Measurements from ENCODE around the gene C1orf105.
"Not testable (repeated sequence)": the region's sequence is repeated elsewhere in the genome, so short reads cannot be mapped to it uniquely, and the experiment has no call there.

Gene C1orf105

DNA sequence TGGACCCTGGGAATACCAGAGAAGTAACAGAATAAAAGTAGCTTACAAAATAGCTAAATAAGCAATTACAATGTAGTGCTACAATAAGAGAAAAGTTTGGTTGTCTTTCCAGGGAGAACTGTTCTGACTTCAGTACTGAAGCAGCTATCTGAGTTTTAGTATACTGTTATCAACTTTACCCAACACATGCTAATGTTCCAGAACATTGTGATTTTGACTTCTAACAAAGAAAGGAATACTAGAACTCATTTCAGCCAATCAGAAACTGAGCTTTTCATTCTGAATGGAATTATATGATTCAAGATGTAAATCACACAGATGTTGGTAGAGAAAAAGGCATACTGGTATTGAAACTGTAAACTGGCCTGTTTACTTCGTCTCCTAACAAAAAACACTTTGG, at the start of gene C1orf105:
Gene C1orf105 (plus strand): TSS at position 301 of the 400 bp plus-strand sequence. CDS start 201 bp downstream, outside the sequence.
- DNase-seq (ENCODE audit: low spot score), result no peak

GRCh38 chr1:172371646-172372045, 48.8 kb upstream of the C1orf105 start:
- DNase-seq (ENCODE audit: low spot score), result not testable (repeated sequence)

DNA sequence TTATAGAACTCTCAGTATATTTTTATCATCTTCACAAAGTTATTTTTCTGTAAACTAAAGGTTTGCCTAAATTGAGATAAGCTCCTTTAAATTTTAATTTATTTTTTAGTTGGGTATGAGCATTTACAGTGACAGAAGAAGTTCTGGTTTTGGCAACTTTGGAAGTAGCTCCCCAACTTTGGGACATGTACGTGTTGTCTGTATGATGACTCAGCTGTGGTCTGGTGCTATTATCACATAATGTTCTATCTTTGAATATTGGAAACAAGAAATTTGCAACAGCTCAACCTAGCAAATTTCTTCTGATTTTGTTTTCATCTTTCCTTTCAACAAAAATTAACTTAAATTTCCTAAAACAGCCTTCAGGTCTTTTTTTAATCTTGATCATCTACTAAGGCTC, 46.6 kb upstream of the C1orf105 start:
- DNase-seq (ENCODE audit: low spot score), result no peak

DNA sequence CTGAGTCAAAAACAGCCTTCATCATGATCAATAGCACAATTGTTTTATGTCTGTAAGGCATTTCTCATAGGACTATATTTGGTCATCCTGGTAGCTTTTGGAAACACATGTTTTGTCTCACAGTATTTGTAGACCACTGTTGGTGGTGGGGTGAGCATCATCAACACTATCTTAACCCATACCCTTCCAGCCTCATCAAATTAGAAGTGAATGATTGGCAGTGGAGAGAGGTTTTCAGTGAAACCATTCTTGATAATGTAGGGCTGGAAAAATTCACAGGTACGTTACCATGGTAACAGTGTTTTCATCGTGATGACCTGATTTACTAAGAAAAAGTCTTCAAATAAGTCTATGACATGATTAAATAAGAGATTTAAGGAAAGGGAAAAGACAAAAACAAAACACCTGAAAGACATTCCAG, 45.3 kb upstream of the C1orf105 start:
- DNase-seq (ENCODE audit: low spot score), result no peak

- DNase-seq (ENCODE audit: low spot score), result no peak
These were observed 44.1 kb upstream of the C1orf105 start for GRCh38 chr1:172376431-172376830.

DNA sequence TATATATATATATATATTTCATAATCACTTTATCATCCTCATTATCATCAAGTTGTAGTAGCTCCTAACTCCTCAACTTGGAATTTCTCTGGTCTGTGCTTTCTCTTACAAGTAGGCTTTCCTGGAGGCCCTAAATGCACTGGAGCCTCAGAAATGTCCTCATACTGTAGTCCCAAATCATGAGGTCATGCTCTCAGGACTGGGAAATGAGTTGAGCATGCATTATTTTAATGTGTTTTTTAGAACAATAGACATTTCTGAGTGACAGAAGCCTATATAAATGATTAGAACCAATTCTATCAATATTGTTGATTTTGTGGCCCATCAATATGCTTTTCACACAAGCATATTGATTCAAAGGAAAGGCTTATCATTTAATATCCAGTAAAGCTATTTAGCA, 42.9 kb upstream of the C1orf105 start:
- DNase-seq (ENCODE audit: low spot score), result no peak

- DNase-seq (ENCODE audit: low spot score), result no peak
These were observed 42.2 kb upstream of the C1orf105 start for GRCh38 chr1:172378109-172378760.

GRCh38 chr1:172380441-172381244, 39.8 kb upstream of the C1orf105 start:
- DNase-seq (ENCODE audit: low spot score), result no peak

DNA sequence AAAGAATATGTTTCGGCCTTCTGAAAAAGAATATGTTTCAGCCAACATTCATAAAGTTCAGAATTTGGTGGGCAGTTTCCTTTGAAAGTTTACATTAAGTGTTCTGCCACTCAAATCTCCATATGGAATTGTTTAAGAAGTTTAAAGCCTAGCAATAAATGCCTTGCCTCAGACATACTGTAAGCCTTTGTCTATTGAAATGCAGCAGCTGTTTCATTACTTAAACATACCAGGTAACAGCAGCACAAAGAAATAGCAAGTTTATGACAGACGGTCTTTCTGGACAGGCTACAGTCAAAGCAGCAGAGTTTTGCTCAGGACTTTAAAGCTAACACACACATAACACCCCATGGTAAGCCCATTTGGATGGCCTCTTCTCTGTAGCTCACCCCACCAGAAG, 38.5 kb upstream of the C1orf105 start:
- no peak for DNase-seq (ENCODE audit: low spot score)

DNA sequence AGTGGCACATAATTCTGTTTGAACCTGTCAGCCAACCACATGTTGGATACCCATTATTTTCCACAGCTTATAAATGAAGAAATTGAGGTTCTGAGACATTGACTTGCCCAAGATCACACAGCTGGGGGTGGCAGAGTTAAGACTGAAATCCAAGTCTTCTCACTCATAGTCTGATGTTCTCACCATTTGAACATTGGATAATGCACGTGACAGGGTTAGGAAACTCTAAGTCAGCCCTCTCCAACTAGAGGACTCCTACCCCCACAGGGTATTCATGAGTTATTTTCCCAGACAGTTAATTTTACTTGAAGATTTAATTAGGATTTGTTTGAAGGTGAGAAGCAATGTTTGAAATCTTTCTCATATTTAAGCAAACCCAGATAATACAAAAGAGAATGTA, 38.1 kb upstream of the C1orf105 start:
- no peak for DNase-seq (ENCODE audit: low spot score)

DNA sequence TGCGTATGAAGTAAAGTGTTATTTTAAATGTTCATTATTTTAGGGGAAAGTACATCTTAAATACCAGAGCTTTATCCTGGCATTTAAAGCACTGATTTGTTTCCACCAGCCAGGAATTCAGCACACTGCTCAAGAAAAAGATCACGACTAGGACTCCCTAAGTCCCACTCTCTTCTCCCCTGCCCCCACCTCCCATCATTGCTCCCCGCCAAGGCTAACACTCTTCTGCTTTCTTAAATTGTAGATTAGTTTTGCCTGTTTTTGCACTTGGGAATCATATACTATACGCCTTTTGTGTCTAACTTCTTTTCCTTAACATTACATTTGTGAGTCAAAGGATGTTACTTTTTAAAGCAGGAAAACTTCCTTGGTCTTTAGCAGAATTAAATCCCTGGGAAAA, 37.5 kb upstream of the C1orf105 start:
- no peak for DNase-seq (ENCODE audit: low spot score)

- no peak for DNase-seq (ENCODE audit: low spot score)
These were observed 36.9 kb upstream of the C1orf105 start for GRCh38 chr1:172383536-172383935.

DNA sequence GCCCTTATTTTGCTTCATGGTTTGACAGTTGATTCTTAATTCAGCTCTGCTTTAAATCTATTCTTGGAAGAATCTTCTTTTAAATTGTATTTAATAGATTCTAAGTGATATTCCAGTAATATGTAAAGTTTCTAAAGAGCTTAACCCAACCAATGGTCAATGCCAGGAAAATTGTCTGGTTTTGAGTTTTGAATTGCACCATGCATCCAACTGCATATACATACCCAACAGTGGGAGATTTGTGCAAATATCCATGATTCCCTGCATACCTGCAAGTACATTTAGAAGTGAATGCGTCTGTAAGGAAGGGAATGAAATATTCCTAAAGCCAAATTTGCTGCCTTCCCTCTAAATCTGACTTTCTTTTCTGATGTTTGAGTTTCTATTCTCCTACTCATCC, 35.8 kb upstream of the C1orf105 start:
- no peak for DNase-seq (ENCODE audit: low spot score)

DNA sequence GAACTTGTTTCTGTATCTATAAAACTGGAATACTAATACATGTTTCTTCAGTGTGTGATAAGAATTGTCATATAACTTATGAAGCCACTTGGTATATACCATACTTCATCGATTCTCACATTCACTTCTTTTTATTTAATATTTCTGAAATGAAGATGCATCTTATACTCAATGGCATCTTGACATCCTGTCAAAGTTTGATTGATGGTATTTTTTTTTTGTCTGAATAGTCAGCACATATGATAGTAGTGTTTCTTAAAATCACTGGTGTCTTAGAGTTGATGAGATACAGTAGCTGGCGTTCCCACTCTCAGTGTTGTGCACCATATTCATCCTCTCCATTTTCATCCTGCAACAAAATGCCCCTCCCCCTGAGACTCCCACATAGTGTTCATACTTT, 34.4 kb upstream of the C1orf105 start:
- DNase-seq (ENCODE audit: low spot score), result no peak

DNA sequence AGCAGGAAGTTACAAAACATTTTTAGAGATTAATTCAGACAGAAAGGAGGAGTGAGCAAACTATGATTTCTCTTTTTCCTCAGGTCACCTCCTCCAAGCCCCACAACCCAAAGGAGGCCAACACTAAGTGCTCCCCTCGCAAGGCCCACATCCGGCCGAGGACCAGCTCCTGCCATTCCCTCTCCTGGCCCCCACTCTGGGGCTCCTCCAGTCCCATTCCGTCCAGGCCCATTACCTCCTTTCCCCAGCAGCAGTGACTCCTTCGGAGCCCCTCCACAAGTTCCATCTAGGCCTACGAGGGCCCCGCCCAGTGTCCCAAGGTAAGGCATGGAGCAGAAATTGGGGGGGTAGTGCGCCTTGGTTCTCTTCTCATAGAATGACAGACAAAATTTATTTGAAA, 32.0 kb upstream of the C1orf105 start:
- DNase-seq (ENCODE audit: low spot score), result no peak

DNA sequence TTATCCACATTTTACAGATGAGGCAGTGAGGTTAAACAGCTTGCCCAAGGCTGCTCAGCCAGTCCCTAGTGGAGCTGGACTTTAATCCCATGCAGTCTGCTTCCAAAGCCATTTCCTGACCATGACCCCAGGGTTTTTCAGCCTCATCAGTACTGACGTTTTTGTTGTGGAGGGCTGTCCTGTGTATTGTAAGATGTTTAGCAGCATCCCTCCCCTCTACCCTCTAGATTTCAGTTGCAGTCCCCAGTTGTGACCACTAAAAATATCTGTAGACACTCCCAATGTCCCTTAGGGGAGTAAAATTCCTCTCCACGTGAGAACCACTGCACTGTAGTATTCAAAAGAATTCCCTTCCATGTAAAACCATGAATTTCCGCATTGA, 30.2 kb upstream of the C1orf105 start:
- DNase-seq (ENCODE audit: low spot score), result no peak

GRCh38 chr1:172390683-172391551, 29.6 kb upstream of the C1orf105 start:
- no peak for DNase-seq (ENCODE audit: low spot score)

GRCh38 chr1:172391976-172392375, 28.5 kb upstream of the C1orf105 start:
- no peak for DNase-seq (ENCODE audit: low spot score)

GRCh38 chr1:172393354-172393753, 27.1 kb upstream of the C1orf105 start:
- no peak for DNase-seq (ENCODE audit: low spot score)

DNA sequence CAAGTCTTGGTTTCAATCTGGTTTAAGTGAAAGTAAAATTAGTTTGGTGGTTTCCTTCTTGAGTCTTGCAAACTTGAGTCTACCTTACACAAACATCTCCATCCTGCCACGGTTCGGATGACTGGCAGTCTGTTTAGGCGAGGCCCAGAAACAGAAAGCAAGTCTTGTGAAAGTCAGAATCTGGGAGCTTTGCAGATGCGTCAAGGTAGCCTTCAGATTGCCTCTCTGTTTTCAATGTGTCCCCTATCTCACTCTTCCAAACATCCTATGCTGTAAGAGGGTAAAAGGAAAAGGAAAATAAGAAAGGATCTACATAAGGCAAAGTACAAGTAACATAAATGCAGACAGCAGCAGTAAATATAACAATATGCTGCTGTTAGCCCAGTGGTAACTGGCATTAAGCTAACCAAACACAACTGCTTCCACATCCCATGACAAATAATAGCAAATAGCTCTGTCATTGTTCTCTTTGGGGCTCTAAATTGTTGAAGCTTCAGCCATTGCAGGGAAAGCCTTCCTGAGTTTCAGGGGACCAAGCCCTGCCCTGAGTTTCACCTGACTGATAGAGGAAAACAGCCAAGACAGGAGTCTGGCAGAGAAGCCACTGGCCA, 26.2 kb upstream of the C1orf105 start:
- no peak for DNase-seq (ENCODE audit: low spot score)

- DNase-seq (ENCODE audit: low spot score), result no peak
These were observed 25.7 kb upstream of the C1orf105 start for GRCh38 chr1:172394811-172395210.

- DNase-seq (ENCODE audit: low spot score), result no peak
These were observed 24.9 kb upstream of the C1orf105 start for GRCh38 chr1:172395576-172395975.
